Liver (tissue), 9 donors: ENCODE measurements around the gene CFAP97D2. TPM values are rescaled to one million over a fixed set of nuclear protein-coding genes. Genes with fewer than 3 reads are reported as not detected.
A peak's percentile ranks its signal among the peaks of the same experiment; 100 is the strongest.
"Not testable (repeated sequence)": the region's sequence is repeated elsewhere in the genome, so short reads cannot be mapped to it uniquely, and the experiment has no call there.

Experiments used
- DNase-seq: peaks from one replicate; pipeline ENCODE4 v3.0.0-alpha.2; 2017; ENCODE audit warnings: low spot score
- H3K27ac ChIP-seq, 2 donors: one replicate each; pipeline ENCODE4 v1.7.0; 2013; ENCODE audit warnings: inconsistent platforms in 2 of 2, low read length in 2 of 2, control low read depth in 1 of 2, low read depth in 1 of 2, mild to moderate bottlenecking in 1 of 2
- H3K27me3 ChIP-seq, 4 donors: one replicate each; pipeline versions ENCODE4 v1.6.1 to v1.7.0; 2013; ENCODE audit warnings: low read length in 3 of 4, inconsistent platforms in 1 of 4, mild to moderate bottlenecking in 1 of 4, moderate library complexity in 1 of 4; ENCODE audit not compliant: control insufficient read depth in 4 of 4, insufficient read depth in 4 of 4
- H3K36me3 ChIP-seq, 4 donors: one replicate each; pipeline versions ENCODE4 v1.6.1 to v1.7.0; 2013; ENCODE audit warnings: low read length in 3 of 4, mild to moderate bottlenecking in 3 of 4, low read depth in 1 of 4, moderate library complexity in 1 of 4; ENCODE audit not compliant: control insufficient read depth in 4 of 4, insufficient read depth in 3 of 4
- H3K4me1 ChIP-seq, 4 donors: one replicate each; pipeline versions ENCODE4 v1.6.1 to v1.7.0; 2013; ENCODE audit warnings: low read length in 3 of 4, mild to moderate bottlenecking in 3 of 4, moderate library complexity in 1 of 4; ENCODE audit not compliant: control insufficient read depth in 4 of 4, insufficient read depth in 4 of 4
- H3K4me3 ChIP-seq, 3 donors: one replicate each; pipeline versions ENCODE4 v1.6.1 to v1.7.0; 2013; ENCODE audit warnings: low read length in 3 of 3, control low read depth in 1 of 3, low read depth in 1 of 3, mild to moderate bottlenecking in 1 of 3
- H3K9ac ChIP-seq, 2 donors: one replicate each; pipeline ENCODE4 v1.7.0; 2013; ENCODE audit warnings: low read length in 2 of 2, mild to moderate bottlenecking in 2 of 2, moderate library complexity in 2 of 2, control low read depth in 1 of 2, low read depth in 1 of 2
- H3K9me3 ChIP-seq, 4 donors: one replicate each; pipeline versions ENCODE4 v1.6.1 to v1.7.0; 2013; ENCODE audit warnings: low read length in 3 of 4; ENCODE audit not compliant: control insufficient read depth in 4 of 4
- EGR1 ChIP-seq, 2 donors: IDR thresholded peaks; 2 replicates each; pipeline ENCODE4 v1.6.1; 2016 to 2018; ENCODE audit warnings: antibody characterized with exemption in 2 of 2, low read depth in 2 of 2
- FOXA1 ChIP-seq: IDR thresholded peaks from 2 replicates; pipeline ENCODE4 v1.6.1; 2016; ENCODE audit warnings: antibody characterized with exemption
- FOXA2 ChIP-seq: IDR thresholded peaks from 2 replicates; pipeline ENCODE4 v1.6.1; 2016; ENCODE audit warnings: antibody characterized with exemption
- GABPA ChIP-seq, 2 donors: IDR thresholded peaks in 1 of 2; conservative IDR thresholded peaks in 1 of 2; 2 replicates each; pipeline ENCODE4 v1.6.1; 2016; ENCODE audit warnings: antibody characterized with exemption in 2 of 2, mild to moderate bottlenecking in 1 of 2, moderate library complexity in 1 of 2
- HNF4A ChIP-seq, 2 donors: conservative IDR thresholded peaks; 2 replicates each; pipeline ENCODE4 v1.6.1; 2016; ENCODE audit warnings: antibody characterized with exemption in 2 of 2, mild to moderate bottlenecking in 2 of 2
- HNF4G ChIP-seq: IDR thresholded peaks from 2 replicates; pipeline ENCODE4 v1.6.1; 2016; ENCODE audit warnings: antibody characterized with exemption
- JUND ChIP-seq, 2 donors: IDR thresholded peaks; 2 replicates each; pipeline ENCODE4 v1.6.1; 2016; ENCODE audit warnings: antibody characterized with exemption in 2 of 2
- NR2F2 ChIP-seq: IDR thresholded peaks from 2 replicates; pipeline ENCODE4 v1.6.1; 2016; ENCODE audit warnings: antibody characterized with exemption
- RAD21 ChIP-seq, 2 donors: IDR thresholded peaks; 2 replicates each; pipeline ENCODE4 v1.6.1; 2016; ENCODE audit warnings: antibody characterized with exemption in 2 of 2, mild to moderate bottlenecking in 2 of 2
- RXRA ChIP-seq, 2 donors: IDR thresholded peaks; 2 replicates each; pipeline ENCODE4 v1.6.1; 2017 to 2018; ENCODE audit warnings: antibody characterized with exemption in 2 of 2, mild to moderate bottlenecking in 1 of 2
- SP1 ChIP-seq: IDR thresholded peaks from 2 replicates; pipeline ENCODE4 v1.6.1; 2018; ENCODE audit warnings: antibody characterized with exemption, mild to moderate bottlenecking
- TAF1 ChIP-seq: conservative IDR thresholded peaks from 2 replicates; pipeline ENCODE4 v1.6.1; 2016; ENCODE audit warnings: antibody characterized with exemption, mild to moderate bottlenecking
- YY1 ChIP-seq: IDR thresholded peaks from 2 replicates; pipeline ENCODE4 v1.6.1; 2016; ENCODE audit warnings: antibody characterized with exemption, mild to moderate bottlenecking
- WGBS: extraction: QIAGEN DNeasy Blood & Tissue Kit; methylation state at CpG from one replicate; pipeline ENCODE4 v1.1.7; 2013; 5-methylcytosine and 5-hydroxymethylcytosine counted together
- polyA plus RNA-seq, 2 donors: library from polyadenylated mRNA; stranded (reverse) in 1 of 2; unstranded in 1 of 2; fragments of 200-250 nt in 1 of 2; fragments of >200 nt in 1 of 2; fragmentation: Nextera tagmentation in 1 of 2; extraction: Ambion mirVana in 1 of 2; gene quantifications; one replicate each; pipeline versions ENCODE4 v1.2.1 to v1.2.3, GENCODE V29; 2013 to 2015
- total RNA-seq, 2 donors: library from RNA; depleted of rRNA; stranded (reverse); fragments of >200 nt; gene quantifications; one replicate each; pipeline ENCODE4 v1.2.3, GENCODE V29; 2014
- TF ChIP-seq, protein P1 (sequence below): IDR thresholded peaks from 2 replicates; pipeline ENCODE4 v1.6.1; 2016; ENCODE audit warnings: antibody characterized with exemption
- TF ChIP-seq, protein P2 (sequence below): IDR thresholded peaks from 2 replicates; pipeline ENCODE4 v1.6.1; 2016; ENCODE audit warnings: antibody characterized with exemption, mild to moderate bottlenecking
- TF ChIP-seq, protein P3 (sequence below): IDR thresholded peaks from 2 replicates; pipeline ENCODE4 v1.6.1; 2016; ENCODE audit warnings: antibody characterized with exemption
- TF ChIP-seq, protein P4 (sequence below): IDR thresholded peaks from 2 replicates; pipeline ENCODE4 v1.6.1; 2016; ENCODE audit warnings: antibody characterized with exemption
- TF ChIP-seq, protein P5 (sequence below): fragments of 150-350 bp; IDR thresholded peaks from 2 replicates; pipeline ENCODE4 v1.5.1; 2017; ENCODE audit warnings: improper control_type of control experiment, low read depth, low read length; ENCODE audit not compliant: missing input control
- donor health status: healthy.
- donor health status: healthy.
- donor health status: healthy.
- donor health status: healthy.
- donor health status: healthy.

CFAP97D2 gene
- total and polyA plus RNA-seq, 4 donors = not detected

DNA sequence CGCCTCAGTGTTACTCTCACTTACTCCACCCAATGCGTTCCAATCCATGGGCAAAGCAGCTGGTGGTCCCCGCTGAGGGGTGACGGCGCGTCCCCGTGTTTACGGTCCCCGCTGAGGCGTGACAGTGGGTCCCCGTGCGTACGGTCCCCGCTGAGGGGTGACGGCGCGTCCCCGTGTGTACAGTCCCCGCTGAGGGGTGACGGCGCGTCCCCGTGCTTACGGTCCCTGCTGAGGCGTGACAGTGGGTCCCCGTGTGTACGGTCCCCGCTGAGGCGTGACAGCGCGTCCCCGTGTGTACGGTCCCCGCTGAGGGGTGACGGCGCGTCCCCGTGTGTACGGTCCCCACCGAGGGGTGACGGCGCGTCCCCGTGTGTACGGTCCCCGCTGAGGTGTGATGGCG lies 19.5 kb downstream of the CFAP97D2 start:
- Histone ChIP-seq H3K36me3 (no peaks in the 10 kb centered on the region), H3K4me1 (no peaks in the 10 kb centered on the region), H3K9me3 (no peaks in the 10 kb centered on the region), H3K9ac (no peak overlapping the region), H3K27ac (no peak overlapping the region), H3K27me3 (peaks cover 0 to 3% (median 0%) of the 10 kb centered on the region in 4 donors), H3K4me3 (no peak overlapping the region)
- no peak for TF ChIP-seq RXRA (IDR thresholded peaks at IDR 0.05)
- no peak for TF ChIP-seq FOXA2
- TF ChIP-seq, protein P1, sequence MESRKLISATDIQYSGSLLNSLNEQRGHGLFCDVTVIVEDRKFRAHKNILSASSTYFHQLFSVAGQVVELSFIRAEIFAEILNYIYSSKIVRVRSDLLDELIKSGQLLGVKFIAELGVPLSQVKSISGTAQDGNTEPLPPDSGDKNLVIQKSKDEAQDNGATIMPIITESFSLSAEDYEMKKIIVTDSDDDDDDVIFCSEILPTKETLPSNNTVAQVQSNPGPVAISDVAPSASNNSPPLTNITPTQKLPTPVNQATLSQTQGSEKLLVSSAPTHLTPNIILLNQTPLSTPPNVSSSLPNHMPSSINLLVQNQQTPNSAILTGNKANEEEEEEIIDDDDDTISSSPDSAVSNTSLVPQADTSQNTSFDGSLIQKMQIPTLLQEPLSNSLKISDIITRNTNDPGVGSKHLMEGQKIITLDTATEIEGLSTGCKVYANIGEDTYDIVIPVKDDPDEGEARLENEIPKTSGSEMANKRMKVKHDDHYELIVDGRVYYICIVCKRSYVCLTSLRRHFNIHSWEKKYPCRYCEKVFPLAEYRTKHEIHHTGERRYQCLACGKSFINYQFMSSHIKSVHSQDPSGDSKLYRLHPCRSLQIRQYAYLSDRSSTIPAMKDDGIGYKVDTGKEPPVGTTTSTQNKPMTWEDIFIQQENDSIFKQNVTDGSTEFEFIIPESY = no peak
- TF ChIP-seq, protein P2, sequence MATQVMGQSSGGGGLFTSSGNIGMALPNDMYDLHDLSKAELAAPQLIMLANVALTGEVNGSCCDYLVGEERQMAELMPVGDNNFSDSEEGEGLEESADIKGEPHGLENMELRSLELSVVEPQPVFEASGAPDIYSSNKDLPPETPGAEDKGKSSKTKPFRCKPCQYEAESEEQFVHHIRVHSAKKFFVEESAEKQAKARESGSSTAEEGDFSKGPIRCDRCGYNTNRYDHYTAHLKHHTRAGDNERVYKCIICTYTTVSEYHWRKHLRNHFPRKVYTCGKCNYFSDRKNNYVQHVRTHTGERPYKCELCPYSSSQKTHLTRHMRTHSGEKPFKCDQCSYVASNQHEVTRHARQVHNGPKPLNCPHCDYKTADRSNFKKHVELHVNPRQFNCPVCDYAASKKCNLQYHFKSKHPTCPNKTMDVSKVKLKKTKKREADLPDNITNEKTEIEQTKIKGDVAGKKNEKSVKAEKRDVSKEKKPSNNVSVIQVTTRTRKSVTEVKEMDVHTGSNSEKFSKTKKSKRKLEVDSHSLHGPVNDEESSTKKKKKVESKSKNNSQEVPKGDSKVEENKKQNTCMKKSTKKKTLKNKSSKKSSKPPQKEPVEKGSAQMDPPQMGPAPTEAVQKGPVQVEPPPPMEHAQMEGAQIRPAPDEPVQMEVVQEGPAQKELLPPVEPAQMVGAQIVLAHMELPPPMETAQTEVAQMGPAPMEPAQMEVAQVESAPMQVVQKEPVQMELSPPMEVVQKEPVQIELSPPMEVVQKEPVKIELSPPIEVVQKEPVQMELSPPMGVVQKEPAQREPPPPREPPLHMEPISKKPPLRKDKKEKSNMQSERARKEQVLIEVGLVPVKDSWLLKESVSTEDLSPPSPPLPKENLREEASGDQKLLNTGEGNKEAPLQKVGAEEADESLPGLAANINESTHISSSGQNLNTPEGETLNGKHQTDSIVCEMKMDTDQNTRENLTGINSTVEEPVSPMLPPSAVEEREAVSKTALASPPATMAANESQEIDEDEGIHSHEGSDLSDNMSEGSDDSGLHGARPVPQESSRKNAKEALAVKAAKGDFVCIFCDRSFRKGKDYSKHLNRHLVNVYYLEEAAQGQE = no peak
- no peak for TF ChIP-seq GABPA (IDR thresholded peaks at IDR 0.05 in 1 of 2, conservative IDR thresholded peaks at IDR 0.05 in 1 of 2)
- no peak for TF ChIP-seq SP1
- TF ChIP-seq RAD21 (IDR thresholded peaks at IDR 0.05) = no peak
- TF ChIP-seq, protein P3, sequence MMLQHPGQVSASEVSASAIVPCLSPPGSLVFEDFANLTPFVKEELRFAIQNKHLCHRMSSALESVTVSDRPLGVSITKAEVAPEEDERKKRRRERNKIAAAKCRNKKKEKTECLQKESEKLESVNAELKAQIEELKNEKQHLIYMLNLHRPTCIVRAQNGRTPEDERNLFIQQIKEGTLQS = no peak
- TF ChIP-seq, protein P4, sequence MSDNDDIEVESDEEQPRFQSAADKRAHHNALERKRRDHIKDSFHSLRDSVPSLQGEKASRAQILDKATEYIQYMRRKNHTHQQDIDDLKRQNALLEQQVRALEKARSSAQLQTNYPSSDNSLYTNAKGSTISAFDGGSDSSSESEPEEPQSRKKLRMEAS = no peak
- TF ChIP-seq HNF4G = no peak
- TF ChIP-seq EGR1 (IDR thresholded peaks at IDR 0.05; ENCODE audit: low read depth in 2 of 2) = no peak
- TF ChIP-seq, protein P5, sequence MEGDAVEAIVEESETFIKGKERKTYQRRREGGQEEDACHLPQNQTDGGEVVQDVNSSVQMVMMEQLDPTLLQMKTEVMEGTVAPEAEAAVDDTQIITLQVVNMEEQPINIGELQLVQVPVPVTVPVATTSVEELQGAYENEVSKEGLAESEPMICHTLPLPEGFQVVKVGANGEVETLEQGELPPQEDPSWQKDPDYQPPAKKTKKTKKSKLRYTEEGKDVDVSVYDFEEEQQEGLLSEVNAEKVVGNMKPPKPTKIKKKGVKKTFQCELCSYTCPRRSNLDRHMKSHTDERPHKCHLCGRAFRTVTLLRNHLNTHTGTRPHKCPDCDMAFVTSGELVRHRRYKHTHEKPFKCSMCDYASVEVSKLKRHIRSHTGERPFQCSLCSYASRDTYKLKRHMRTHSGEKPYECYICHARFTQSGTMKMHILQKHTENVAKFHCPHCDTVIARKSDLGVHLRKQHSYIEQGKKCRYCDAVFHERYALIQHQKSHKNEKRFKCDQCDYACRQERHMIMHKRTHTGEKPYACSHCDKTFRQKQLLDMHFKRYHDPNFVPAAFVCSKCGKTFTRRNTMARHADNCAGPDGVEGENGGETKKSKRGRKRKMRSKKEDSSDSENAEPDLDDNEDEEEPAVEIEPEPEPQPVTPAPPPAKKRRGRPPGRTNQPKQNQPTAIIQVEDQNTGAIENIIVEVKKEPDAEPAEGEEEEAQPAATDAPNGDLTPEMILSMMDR = no peak
- TF ChIP-seq NR2F2 = no peak
- no peak for TF ChIP-seq HNF4A (conservative IDR thresholded peaks at IDR 0.05)
- no peak for TF ChIP-seq YY1
- TF ChIP-seq FOXA1 = no peak
- TF ChIP-seq TAF1 = no peak
- TF ChIP-seq JUND (IDR thresholded peaks at IDR 0.05) = no peak
- DNase-seq = peak; percentile 0
- WGBS = 79% methylated on average over 29 of the region's 47 CpGs

DNA sequence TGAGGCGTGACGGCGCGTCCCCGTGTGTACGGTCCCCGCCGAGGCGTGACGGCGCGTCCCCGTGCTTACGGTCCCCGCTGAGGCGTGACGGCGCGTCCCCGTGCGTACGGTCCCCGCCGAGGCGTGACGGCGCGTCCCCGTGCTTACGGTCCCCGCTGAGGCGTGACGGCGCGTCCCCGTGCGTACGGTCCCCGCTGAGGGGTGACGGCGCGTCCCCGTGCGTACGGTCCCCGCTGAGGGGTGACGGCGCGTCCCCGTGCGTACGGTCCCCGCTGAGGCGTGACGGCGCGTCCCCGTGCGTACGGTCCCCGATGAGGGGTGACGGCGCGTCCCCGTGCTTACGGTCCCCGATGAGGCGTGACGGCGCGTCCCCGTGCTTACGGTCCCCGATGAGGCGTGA lies 20.5 kb downstream of the CFAP97D2 start:
- not testable (repeated sequence) for H3K4me3 ChIP-seq, DNase-seq, H3K27ac ChIP-seq

More for the DNA sequence above, 20.5 kb downstream of the CFAP97D2 start:
- WGBS = 55% methylated on average over 53 of the region's 75 CpGs
- not testable (repeated sequence) for H3K9ac ChIP-seq, H3K4me1 ChIP-seq, H3K36me3 ChIP-seq, H3K27me3 ChIP-seq, H3K9me3 ChIP-seq
